Measurements from ENCODE around the gene TMEM270. TPM values are rescaled to one million over a fixed set of nuclear protein-coding genes. Genes with fewer than 3 reads are reported as not detected.

TMEM270 gene
- total RNA-seq, 1 donor from 2014 or later: not detected

- Mint-ChIP-seq H3K36me3 (ENCODE audit: low read depth) (no peaks in the 10 kb centered on the region), H3K9me3 (no peaks in the 10 kb centered on the region), H3K27me3 (ENCODE audit: insufficient read depth) (peaks cover 13% of the 10 kb centered on the region), H3K4me3 (no peak overlapping the region), H3K4me1 (ENCODE audit: low read depth) (peaks cover 26% of the 10 kb centered on the region), H3K27ac (peak overlapping the region; percentile 15)
- intact Hi-C loops (cut with micrococcal nuclease): loop anchor here (1.0 to 10.0 kb wide), 4 partner anchors 9 to 247 kb away; partner anchors contain the start of genes ABHD11 and METTL27
- no peak for DNase-seq (ENCODE audit: low spot score)
These were observed 9.3 kb upstream of the TMEM270 start for GRCh38 chr7:73851410-73852338.

- intact Hi-C loops (cut with micrococcal nuclease): loop anchor here (10.0 kb wide), 1 partner anchor 248 kb away; no protein-coding TSS in a partner anchor
- no peaks in the 10 kb centered on the region for H3K9me3 Mint-ChIP-seq
- no peak overlapping the region for H3K27ac Mint-ChIP-seq
These were observed 8.5 kb upstream of the TMEM270 start for GRCh38 chr7:73852500-73852899.

GRCh38 chr7:73856941-73857340 lies 4.0 kb upstream of the TMEM270 start:
- Mint-ChIP-seq H3K4me1 (ENCODE audit: low read depth) (peaks cover 13% of the 10 kb centered on the region), H3K4me3 (peak overlapping the region; percentile 13), H3K9me3 (no peaks in the 10 kb centered on the region), H3K27ac (no peak overlapping the region), H3K27me3 (ENCODE audit: insufficient read depth) (peaks cover 24% of the 10 kb centered on the region), H3K36me3 (ENCODE audit: low read depth) (no peaks in the 10 kb centered on the region)
- intact Hi-C loops (cut with micrococcal nuclease): loop anchor here (10.0 kb wide), 1 partner anchor 252 kb away; no protein-coding TSS in a partner anchor
- DNase-seq (ENCODE audit: low spot score): no peak

More at GRCh38 chr7:73852500-73852899, 8.5 kb upstream of the TMEM270 start:
- Mint-ChIP-seq H3K4me3 (no peak overlapping the region), H3K36me3 (ENCODE audit: low read depth) (no peaks in the 10 kb centered on the region), H3K4me1 (ENCODE audit: low read depth) (peaks cover 26% of the 10 kb centered on the region), H3K27me3 (ENCODE audit: insufficient read depth) (peaks cover 17% of the 10 kb centered on the region)
- no peak for DNase-seq (ENCODE audit: low spot score)

GRCh38 chr7:73858807-73859206 lies 2.2 kb upstream of the TMEM270 start:
- Mint-ChIP-seq H3K36me3 (ENCODE audit: low read depth) (no peaks in the 10 kb centered on the region), H3K4me1 (ENCODE audit: low read depth) (peaks cover 8% of the 10 kb centered on the region)
- intact Hi-C loops (cut with micrococcal nuclease): loop anchor here (10.0 kb wide), 1 partner anchor 254 kb away; no protein-coding TSS in a partner anchor

GRCh38 chr7:73861305-73861704 lies 346 bp downstream of the TMEM270 start:
- no peaks in the 10 kb centered on the region for H3K36me3 Mint-ChIP-seq (ENCODE audit: low read depth)
- DNase-seq (ENCODE audit: low spot score): no peak

More at GRCh38 chr7:73858807-73859206, 2.2 kb upstream of the TMEM270 start:
- H3K4me3 Mint-ChIP-seq: no peak overlapping the region
- DNase-seq (ENCODE audit: low spot score): no peak
- H3K27me3 Mint-ChIP-seq (ENCODE audit: insufficient read depth): peaks cover 24% of the 10 kb centered on the region
- H3K9me3 Mint-ChIP-seq: no peaks in the 10 kb centered on the region
- no peak overlapping the region for H3K27ac Mint-ChIP-seq

GRCh38 chr7:73864981-73865711 lies 4.2 kb downstream of the TMEM270 start:
- intact Hi-C loops (cut with micrococcal nuclease): no loop called here
- H3K27ac Mint-ChIP-seq: no peak overlapping the region
- no peaks in the 10 kb centered on the region for H3K27me3 Mint-ChIP-seq (ENCODE audit: insufficient read depth)
- H3K9me3 Mint-ChIP-seq: no peaks in the 10 kb centered on the region
- no peak for DNase-seq (ENCODE audit: low spot score)
- no peaks in the 10 kb centered on the region for H3K4me1 Mint-ChIP-seq (ENCODE audit: low read depth)
- H3K36me3 Mint-ChIP-seq (ENCODE audit: low read depth): no peaks in the 10 kb centered on the region
- no peak overlapping the region for H3K4me3 Mint-ChIP-seq

More at GRCh38 chr7:73861305-73861704, 346 bp downstream of the TMEM270 start:
- Mint-ChIP-seq H3K4me3 (no peak overlapping the region), H3K9me3 (no peaks in the 10 kb centered on the region), H3K27me3 (ENCODE audit: insufficient read depth) (peaks cover 16% of the 10 kb centered on the region), H3K27ac (no peak overlapping the region), H3K4me1 (ENCODE audit: low read depth) (no peaks in the 10 kb centered on the region)
- intact Hi-C loops (cut with micrococcal nuclease): no loop called here

GRCh38 chr7:73865738-73866445 lies 4.9 kb downstream of the TMEM270 start:
- DNase-seq (ENCODE audit: low spot score): no peak
- no peaks in the 10 kb centered on the region for H3K36me3 Mint-ChIP-seq (ENCODE audit: low read depth)
- no peak overlapping the region for H3K4me3 Mint-ChIP-seq
- no peaks in the 10 kb centered on the region for H3K4me1 Mint-ChIP-seq (ENCODE audit: low read depth)
- no peak overlapping the region for H3K27ac Mint-ChIP-seq
- intact Hi-C loops (cut with micrococcal nuclease): no loop called here
- no peaks in the 10 kb centered on the region for H3K9me3 Mint-ChIP-seq
- no peaks in the 10 kb centered on the region for H3K27me3 Mint-ChIP-seq (ENCODE audit: insufficient read depth)

- H3K9me3 Mint-ChIP-seq: no peaks in the 10 kb centered on the region
- no peaks in the 10 kb centered on the region for H3K27me3 Mint-ChIP-seq (ENCODE audit: insufficient read depth)
- no peak overlapping the region for H3K4me3 Mint-ChIP-seq
- intact Hi-C loops (cut with micrococcal nuclease): no loop called here
- no peak for DNase-seq (ENCODE audit: low spot score)
- no peaks in the 10 kb centered on the region for H3K36me3 Mint-ChIP-seq (ENCODE audit: low read depth)
- no peaks in the 10 kb centered on the region for H3K4me1 Mint-ChIP-seq (ENCODE audit: low read depth)
- H3K27ac Mint-ChIP-seq: no peak overlapping the region
These were observed 5.4 kb downstream of the TMEM270 start for GRCh38 chr7:73866446-73866767.

- Mint-ChIP-seq H3K9me3 (no peaks in the 10 kb centered on the region), H3K4me3 (no peak overlapping the region), H3K36me3 (ENCODE audit: low read depth) (no peaks in the 10 kb centered on the region), H3K4me1 (ENCODE audit: low read depth) (no peaks in the 10 kb centered on the region), H3K27ac (no peak overlapping the region), H3K27me3 (ENCODE audit: insufficient read depth) (no peaks in the 10 kb centered on the region)
- DNase-seq (ENCODE audit: low spot score): no peak
- intact Hi-C loops (cut with micrococcal nuclease): no loop called here
These were observed 8.2 kb downstream of the TMEM270 start for GRCh38 chr7:73869011-73869798.

GRCh38 chr7:73870041-73870492 lies 9.1 kb downstream of the TMEM270 start:
- intact Hi-C loops (cut with micrococcal nuclease): no loop called here
- Mint-ChIP-seq H3K9me3 (no peaks in the 10 kb centered on the region), H3K4me3 (no peak overlapping the region), H3K27me3 (ENCODE audit: insufficient read depth) (no peaks in the 10 kb centered on the region), H3K4me1 (ENCODE audit: low read depth) (no peaks in the 10 kb centered on the region), H3K36me3 (ENCODE audit: low read depth) (no peaks in the 10 kb centered on the region), H3K27ac (no peak overlapping the region)
- DNase-seq (ENCODE audit: low spot score): no peak

GRCh38 chr7:73871163-73872011 lies 10.4 kb downstream of the TMEM270 start:
- Mint-ChIP-seq H3K4me1 (ENCODE audit: low read depth) (no peaks in the 10 kb centered on the region), H3K27ac (no peak overlapping the region), H3K36me3 (ENCODE audit: low read depth) (no peaks in the 10 kb centered on the region), H3K9me3 (no peaks in the 10 kb centered on the region), H3K4me3 (no peak overlapping the region), H3K27me3 (ENCODE audit: insufficient read depth) (no peaks in the 10 kb centered on the region)
- intact Hi-C loops (cut with micrococcal nuclease): no loop called here
- DNase-seq (ENCODE audit: low spot score): no peak

All from activated T-helper 1 cell treated with anti-CD3 and anti-CD28 coated beads, Interleukin-12 subunit alpha, Interleukin-12 subunit beta, Interleukin-2, Interleukin-4 antibody, amounts not matched to agents 30 ng/mL and 10 ng/mL and 1 ng/mL, durations not matched to agents 14 hours and 24 hours and 36 hours (primary cell).